GM23248 (cell line): ENCODE measurements around the gene PGAP3. TPM values are rescaled to one million over a fixed set of nuclear protein-coding genes. Genes with fewer than 3 reads are reported as not detected.

ENCODE experiments used
- DNase-seq: peaks from one replicate; pipeline ENCODE4 v3.0.0-alpha.2; 2015
- H2AFZ ChIP-seq: fragments of 200-600 bp; sonication (generic); 2 replicates; pipeline ENCODE4 v1.6.1; 2016; ENCODE audit warnings: antibody characterized with exemption
- H3F3A ChIP-seq: fragments of 200-600 bp; sonication (generic); 2 replicates; pipeline ENCODE4 v1.6.1; 2016; ENCODE audit warnings: mild to moderate bottlenecking, antibody characterized with exemption, mixed run types; ENCODE audit not compliant: insufficient read depth
- H3K27ac ChIP-seq: fragments of 200-600 bp; sonication (generic); 2 replicates; pipeline ENCODE4 v1.5.1; 2016; ENCODE audit warnings: mild to moderate bottlenecking
- H3K27me3 ChIP-seq: fragments of 200-600 bp; sonication (generic); replicated peaks from 2 replicates; pipeline ENCODE4 v1.6.1; 2016; ENCODE audit warnings: mild to moderate bottlenecking; ENCODE audit not compliant: insufficient read depth
- H3K36me3 ChIP-seq: fragments of 200-600 bp; sonication (generic); 2 replicates; pipeline ENCODE4 v1.6.1; 2016; ENCODE audit warnings: low read depth, mild to moderate bottlenecking
- H3K4me1 ChIP-seq: fragments of 200-600 bp; sonication (generic); 2 replicates; pipeline ENCODE4 v1.6.1; 2016; ENCODE audit warnings: mild to moderate bottlenecking; ENCODE audit not compliant: insufficient read depth
- H3K4me2 ChIP-seq: fragments of 200-600 bp; sonication (generic); one replicate; pipeline ENCODE4 v1.6.1; 2016; ENCODE audit warnings: mild to moderate bottlenecking; ENCODE audit not compliant: unreplicated experiment
- H3K4me3 ChIP-seq: fragments of 200-600 bp; sonication (generic); 2 replicates; pipeline ENCODE4 v1.5.1; 2016; ENCODE audit warnings: mild to moderate bottlenecking
- H3K79me2 ChIP-seq: fragments of 200-600 bp; sonication (generic); 2 replicates; pipeline ENCODE4 v1.6.1; 2016; ENCODE audit warnings: mild to moderate bottlenecking; ENCODE audit not compliant: insufficient read depth
- H3K9ac ChIP-seq: fragments of 200-600 bp; sonication (generic); 2 replicates; pipeline ENCODE4 v1.6.1; 2016; ENCODE audit warnings: mild to moderate bottlenecking
- H3K9me2 ChIP-seq: fragments of 200-600 bp; sonication (generic); 2 replicates; pipeline ENCODE4 v1.6.1; 2016; ENCODE audit warnings: mixed run types, mild to moderate bottlenecking, moderate library complexity; ENCODE audit not compliant: insufficient read depth
- H3K9me3 ChIP-seq: fragments of 200-600 bp; sonication (generic); one replicate; pipeline ENCODE4 v1.6.1; 2017; ENCODE audit warnings: low read depth
- H4K20me1 ChIP-seq: fragments of 200-600 bp; sonication (generic); 2 replicates; pipeline ENCODE4 v1.6.0; 2016; ENCODE audit not compliant: insufficient read depth
- EZH2 ChIP-seq: fragments of 200-600 bp; sonication (generic); IDR thresholded peaks from 2 replicates; pipeline ENCODE4 v1.6.1; 2018; ENCODE audit warnings: antibody characterized with exemption, mild to moderate bottlenecking; ENCODE audit not compliant: insufficient read depth, poor library complexity, severe bottlenecking
- EZH2phosphoT487 ChIP-seq: fragments of 200-600 bp; sonication (generic); IDR thresholded peaks from 2 replicates; pipeline ENCODE4 v1.6.1; 2018; ENCODE audit warnings: antibody characterized with exemption, moderate library complexity, mild to moderate bottlenecking, low read depth; ENCODE audit not compliant: insufficient read depth
- WGBS, 2 experiments: methylation state at CpG; one replicate each; pipeline ENCODE4 v1.1.6; 2015 to 2017; ENCODE audit warnings: low lambda C conversion rate in 2 of 2, low coverage in 1 of 2; ENCODE audit errors: missing lambda C conversion rate in 2 of 2; 5-methylcytosine and 5-hydroxymethylcytosine counted together
- in situ Hi-C: fragments of 300-500 bp; cut with MboI; formaldehyde crosslinking; loops from 2 replicates; pipeline ENCODE4 v1.15.0; 2020
- polyA plus RNA-seq: library from polyadenylated mRNA; unstranded; fragments of >200 nt; fragmentation: Nextera tagmentation; extraction: Ambion mirVana; gene quantifications from 2 replicates; pipeline ENCODE4 v1.2.1, GENCODE V29; 2016
- total RNA-seq: library from RNA; depleted of rRNA; stranded (reverse); fragments of >200 nt; shearing (Covaris generic); gene quantifications from 2 replicates; pipeline ENCODE4 v1.2.3, GENCODE V29; 2014

The PGAP3 gene
- total and polyA plus RNA-seq, 2 experiments from 2014 or later: 10.6 to 14.2 TPM

GRCh38 chr17:39629898-39630297 is 58.0 kb downstream of the PGAP3 start:
- Histone ChIP-seq H3K4me3 (no peak overlapping the region), H3K9me2 (no peaks in the 10 kb centered on the region), H3K4me2 (no peak overlapping the region), H3K9ac (no peak overlapping the region), H3K36me3 (no peaks in the 10 kb centered on the region), H3K27me3 (peaks cover 44% of the 10 kb centered on the region), H3F3A (no peaks in the 10 kb centered on the region), H4K20me1 (no peaks in the 10 kb centered on the region), H3K79me2 (no peaks in the 10 kb centered on the region), H2AFZ (no peak overlapping the region), H3K4me1 (no peaks in the 10 kb centered on the region), H3K9me3 (no peaks in the 10 kb centered on the region), H3K27ac (no peak overlapping the region)
- no peak for DNase-seq
- in situ Hi-C loops: loop anchor here (10.0 kb wide), 1 partner anchor 125 kb away; no protein-coding TSS in a partner anchor
- 69 to 73% methylated on average over 12 of the region's 12 CpGs for WGBS, 2 experiments
- TF ChIP-seq EZH2 (no peak), EZH2phosphoT487 (no peak)

DNA sequence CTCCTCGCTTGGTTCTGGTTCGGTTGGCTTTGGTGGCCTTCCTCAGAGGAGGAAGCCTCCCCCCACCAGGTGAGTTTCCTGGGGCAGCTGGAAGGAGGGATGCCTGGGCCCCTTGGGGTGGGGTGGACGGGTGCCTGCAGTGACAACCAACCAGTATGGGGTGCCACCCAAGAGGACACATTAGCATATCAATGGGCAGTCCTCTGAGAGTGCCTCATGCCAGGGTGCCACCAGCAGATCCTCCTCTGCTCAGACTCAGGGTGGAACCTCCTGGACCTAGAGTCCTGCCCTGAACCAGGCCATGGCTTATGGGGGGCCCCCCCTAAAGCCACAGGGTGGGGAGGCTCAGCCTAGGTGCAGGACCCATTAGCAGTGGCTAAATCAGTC is 58.4 kb downstream of the PGAP3 start:
- TF ChIP-seq EZH2phosphoT487: no peak
- TF ChIP-seq EZH2: no peak
- Histone ChIP-seq H2AFZ (no peak overlapping the region), H3K4me1 (no peaks in the 10 kb centered on the region), H3K9me3 (no peaks in the 10 kb centered on the region), H3K27me3 (peaks cover 44% of the 10 kb centered on the region), H3K36me3 (no peaks in the 10 kb centered on the region), H3K4me2 (no peak overlapping the region), H3K4me3 (no peak overlapping the region), H3K27ac (no peak overlapping the region), H3F3A (no peaks in the 10 kb centered on the region), H3K9ac (no peak overlapping the region), H3K79me2 (no peaks in the 10 kb centered on the region), H4K20me1 (no peaks in the 10 kb centered on the region), H3K9me2 (no peaks in the 10 kb centered on the region)
- in situ Hi-C loops: loop anchor here (10.0 kb wide), 1 partner anchor 125 kb away; no protein-coding TSS in a partner anchor
- no peak for DNase-seq
- WGBS, 2 experiments: 75 to 76% methylated on average over 3 of the region's 3 CpGs

DNA sequence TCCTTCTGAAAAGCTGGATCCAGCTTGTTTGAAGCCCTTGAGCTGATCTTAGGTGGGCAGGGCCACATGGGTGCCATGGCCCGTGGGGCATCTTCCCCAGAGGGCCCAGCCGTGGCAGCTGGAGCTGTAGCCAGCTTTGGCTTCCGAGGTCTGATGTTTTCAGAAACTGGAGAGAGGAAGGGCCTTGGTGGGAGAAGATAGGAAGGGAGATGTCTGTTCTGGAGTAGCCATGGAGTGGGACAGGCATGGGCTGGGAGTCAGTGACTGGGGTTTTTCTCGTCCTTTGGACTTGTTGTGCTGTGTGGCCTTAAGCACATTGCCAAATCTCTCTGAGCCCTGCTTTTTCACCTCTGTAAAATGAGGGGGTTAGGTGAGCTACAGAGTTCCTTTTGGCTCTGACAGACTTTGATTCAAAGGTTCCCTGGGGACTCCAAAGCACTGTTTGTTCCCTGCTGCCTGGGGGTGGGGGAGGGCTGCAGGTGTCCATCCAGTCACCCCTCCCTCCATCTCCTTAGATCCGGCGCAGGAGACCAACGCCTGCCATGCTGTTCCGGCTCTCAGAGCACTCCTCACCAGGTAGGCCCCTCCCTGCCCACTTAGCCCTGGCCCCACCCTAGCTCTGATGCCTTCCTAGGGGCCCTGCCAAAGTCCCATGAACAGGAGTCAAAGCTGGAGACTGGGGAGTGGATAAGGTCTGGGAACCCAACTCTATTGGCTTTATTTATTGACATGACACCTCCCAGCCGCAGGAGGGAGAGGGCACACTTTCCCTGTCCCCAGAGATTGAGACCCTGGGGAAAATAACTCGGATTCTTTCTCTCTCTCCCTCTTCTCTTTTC is 59.0 kb downstream of the PGAP3 start:
- DNase-seq: no peak
- Histone ChIP-seq H3K4me3 (no peak overlapping the region), H4K20me1 (no peaks in the 10 kb centered on the region), H3K9me2 (no peaks in the 10 kb centered on the region), H3F3A (no peaks in the 10 kb centered on the region), H3K4me2 (no peak overlapping the region), H3K9ac (no peak overlapping the region), H3K27me3 (peaks cover 44% of the 10 kb centered on the region), H3K36me3 (no peaks in the 10 kb centered on the region), H3K9me3 (no peaks in the 10 kb centered on the region), H2AFZ (no peak overlapping the region), H3K27ac (no peak overlapping the region), H3K4me1 (no peaks in the 10 kb centered on the region), H3K79me2 (no peaks in the 10 kb centered on the region)
- in situ Hi-C loops: loop anchor here (10.0 kb wide), 1 partner anchor 126 kb away; no protein-coding TSS in a partner anchor
- 39 to 40% methylated on average over 10 of the region's 10 CpGs for WGBS, 2 experiments
- TF ChIP-seq EZH2phosphoT487 (no peak), EZH2 (no peak)

DNA sequence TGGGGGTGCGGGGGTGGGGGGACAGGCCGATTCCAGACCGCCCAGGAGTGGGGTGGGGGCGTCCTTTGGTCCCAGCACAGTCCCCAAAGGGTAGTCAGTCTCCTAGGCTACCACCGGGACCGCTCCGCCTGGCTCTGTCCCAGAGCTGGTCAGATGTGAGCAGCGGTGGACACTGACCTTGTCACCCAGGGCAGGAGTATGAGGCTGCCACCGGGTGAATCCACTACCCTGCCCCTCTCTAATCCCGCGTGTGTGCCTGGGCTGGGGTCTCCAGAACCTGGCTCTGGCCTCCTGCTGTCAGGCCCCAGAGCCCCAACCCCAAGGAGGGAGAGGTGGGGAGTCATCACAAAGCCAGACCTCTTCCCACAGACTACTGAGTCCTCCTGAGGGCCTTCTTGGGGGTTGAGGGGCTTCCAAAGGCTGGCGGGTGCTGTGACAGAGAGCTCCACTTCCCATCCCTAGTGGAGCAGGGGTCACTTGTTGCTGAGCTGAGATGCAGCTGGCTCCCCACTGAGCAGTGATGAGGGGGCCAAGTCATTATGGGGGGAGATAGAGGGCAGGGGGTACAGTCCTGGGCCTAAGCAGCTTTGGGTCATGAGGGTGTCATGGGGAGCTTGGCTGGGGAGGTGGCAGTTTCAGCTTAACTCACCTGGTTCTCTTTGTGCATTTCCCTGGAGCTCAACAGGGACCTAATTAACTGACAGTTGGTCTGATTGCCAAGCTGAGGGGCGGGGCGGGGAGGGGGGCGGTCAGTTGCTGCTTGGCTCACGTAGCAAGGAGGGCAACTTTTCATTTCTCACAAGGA is 59.9 kb downstream of the PGAP3 start:
- H4K20me1 ChIP-seq: no peaks in the 10 kb centered on the region
- H3F3A ChIP-seq: no peaks in the 10 kb centered on the region
- DNase-seq: no peak
- no peak overlapping the region for H3K4me2 ChIP-seq
- no peaks in the 10 kb centered on the region for H3K4me1 ChIP-seq
- no peaks in the 10 kb centered on the region for H3K9me2 ChIP-seq
- H3K36me3 ChIP-seq: no peaks in the 10 kb centered on the region
- H2AFZ ChIP-seq: no peak overlapping the region
- H3K27me3 ChIP-seq: peaks cover 44% of the 10 kb centered on the region
- no peaks in the 10 kb centered on the region for H3K9me3 ChIP-seq
- 40 to 69% methylated on average over 8 to 15 of the region's 16 CpGs for WGBS, 2 experiments
- no peak for TF ChIP-seq EZH2phosphoT487
- TF ChIP-seq EZH2: no peak
- H3K4me3 ChIP-seq: no peak overlapping the region
- H3K27ac ChIP-seq: no peak overlapping the region
- in situ Hi-C loops: loop anchor here (10.0 kb wide), 1 partner anchor 127 kb away; no protein-coding TSS in a partner anchor
- H3K9ac ChIP-seq: no peak overlapping the region
- H3K79me2 ChIP-seq: no peaks in the 10 kb centered on the region
